ENCODE data around the gene TMEM178B. TPM values are rescaled to one million over a fixed set of nuclear protein-coding genes. Genes with fewer than 3 reads are reported as not detected.
"Not testable (repeated sequence)": the region's sequence is repeated elsewhere in the genome, so short reads cannot be mapped to it uniquely, and the experiment has no call there.

Gene TMEM178B
- total RNA-seq, 1 donor from 2014 or later: 35.9 TPM

- intact Hi-C loops (cut with micrococcal nuclease): no loop called here
- TF ChIP-seq CTCF (IDR thresholded peaks at IDR 0.05; ENCODE audit: borderline replicate concordance): no peak
- DNase-seq: no peak
These were observed 119.2 kb downstream of the TMEM178B start for GRCh38 chr7:141193066-141193465.

GRCh38 chr7:141195722-141196121, 121.9 kb downstream of the TMEM178B start:
- intact Hi-C loops (cut with micrococcal nuclease); H3K27ac ChIP-seq (replicated peaks); H3K4me1 ChIP-seq; H3K36me3 ChIP-seq; H3K4me3 ChIP-seq; H3K9me3 ChIP-seq (replicated peaks); DNase-seq: not testable (repeated sequence)
- peaks cover 21% of the 10 kb centered on the region for H3K27me3 ChIP-seq (ENCODE audit: low read depth)

More at GRCh38 chr7:141193066-141193465, 119.2 kb downstream of the TMEM178B start:
- no peak overlapping the region for H3K27ac ChIP-seq (replicated peaks)
- H3K4me3 ChIP-seq: no peak overlapping the region
- H3K4me1 ChIP-seq: no peaks in the 10 kb centered on the region
- H3K27me3 ChIP-seq (ENCODE audit: low read depth): peaks cover 2% of the 10 kb centered on the region
- no peaks in the 10 kb centered on the region for H3K36me3 ChIP-seq
- H3K9me3 ChIP-seq (replicated peaks): no peaks in the 10 kb centered on the region

- DNase-seq: no peak
- H3K9me3 ChIP-seq (replicated peaks): no peaks in the 10 kb centered on the region
- no peaks in the 10 kb centered on the region for H3K4me1 ChIP-seq
- peaks cover 24% of the 10 kb centered on the region for H3K27me3 ChIP-seq (ENCODE audit: low read depth)
- no peak overlapping the region for H3K27ac ChIP-seq (replicated peaks)
- intact Hi-C loops (cut with micrococcal nuclease): no loop called here
- TF ChIP-seq CTCF (IDR thresholded peaks at IDR 0.05; ENCODE audit: borderline replicate concordance): no peak
- H3K36me3 ChIP-seq: no peaks in the 10 kb centered on the region
- no peak overlapping the region for H3K4me3 ChIP-seq
These were observed 124.5 kb downstream of the TMEM178B start for GRCh38 chr7:141198194-141198958.

- no peak for DNase-seq
- no peaks in the 10 kb centered on the region for H3K9me3 ChIP-seq (replicated peaks)
- no peak for TF ChIP-seq CTCF (IDR thresholded peaks at IDR 0.05; ENCODE audit: borderline replicate concordance)
- no peak overlapping the region for H3K27ac ChIP-seq (replicated peaks)
- no peaks in the 10 kb centered on the region for H3K36me3 ChIP-seq
- H3K4me1 ChIP-seq: no peaks in the 10 kb centered on the region
- H3K4me3 ChIP-seq: no peak overlapping the region
- intact Hi-C loops (cut with micrococcal nuclease): no loop called here
- peaks cover 32% of the 10 kb centered on the region for H3K27me3 ChIP-seq (ENCODE audit: low read depth)
These were observed 126.6 kb downstream of the TMEM178B start for GRCh38 chr7:141200191-141201108.

GRCh38 chr7:141201145-141201885, 127.5 kb downstream of the TMEM178B start:
- TF ChIP-seq CTCF (IDR thresholded peaks at IDR 0.05; ENCODE audit: borderline replicate concordance): no peak
- Histone ChIP-seq H3K36me3 (no peaks in the 10 kb centered on the region), H3K27ac (replicated peaks) (no peak overlapping the region), H3K27me3 (ENCODE audit: low read depth) (peaks cover 32% of the 10 kb centered on the region), H3K9me3 (replicated peaks) (no peaks in the 10 kb centered on the region), H3K4me3 (no peak overlapping the region), H3K4me1 (no peaks in the 10 kb centered on the region)
- intact Hi-C loops (cut with micrococcal nuclease): no loop called here
- DNase-seq: no peak

All from left ventricle myocardium inferior (tissue), 1 donor.